Ammon's horn (tissue), 1 donor: ENCODE data around the gene RXFP1.

ENCODE experiments used
- DNase-seq: peaks from one replicate; pipeline ENCODE4 v3.0.0-alpha.2; 2016; ENCODE audit warnings: low spot score

The RXFP1 gene

GRCh38 chr4:158541506-158541905 is 19.8 kb downstream of the RXFP1 start:
- no peak for DNase-seq

DNA sequence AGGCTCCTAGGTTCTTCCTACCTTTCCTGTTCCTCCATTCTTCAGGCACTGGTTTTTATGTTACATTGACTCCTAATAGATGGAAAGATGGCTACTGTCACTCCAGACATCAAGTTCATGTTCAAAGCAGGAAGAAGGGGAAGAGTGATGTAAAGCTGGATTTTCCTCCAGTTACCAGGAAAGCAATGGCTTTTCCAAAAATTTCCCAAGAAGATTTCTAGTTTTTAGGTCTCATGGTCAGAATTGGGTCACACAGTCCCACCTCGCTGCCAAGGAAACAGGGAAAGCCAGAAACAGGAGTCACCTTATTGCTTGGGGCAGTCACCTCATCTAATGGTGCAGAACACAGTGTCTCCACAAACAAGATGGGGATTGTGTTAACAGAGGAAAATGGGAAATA is 21.5 kb downstream of the RXFP1 start:
- DNase-seq: no peak

DNA sequence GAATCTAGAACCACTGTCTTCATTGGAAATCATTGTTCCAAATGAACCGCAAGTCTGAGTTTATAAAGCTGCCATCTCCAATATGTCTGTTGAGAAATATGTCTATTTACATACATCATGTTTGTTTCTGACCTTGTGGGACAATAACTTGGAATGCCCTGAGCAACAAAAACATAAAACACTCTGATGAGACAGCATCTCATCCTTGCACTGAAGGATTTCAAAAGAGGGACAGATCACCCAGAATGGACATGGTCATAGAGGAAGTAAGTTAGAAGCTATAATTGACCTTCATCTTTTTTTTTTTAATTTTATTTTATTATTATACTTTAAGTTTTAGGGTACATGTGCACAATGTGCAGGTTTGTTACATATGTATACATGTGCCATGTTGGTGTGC is 22.5 kb downstream of the RXFP1 start:
- DNase-seq: no peak

DNA sequence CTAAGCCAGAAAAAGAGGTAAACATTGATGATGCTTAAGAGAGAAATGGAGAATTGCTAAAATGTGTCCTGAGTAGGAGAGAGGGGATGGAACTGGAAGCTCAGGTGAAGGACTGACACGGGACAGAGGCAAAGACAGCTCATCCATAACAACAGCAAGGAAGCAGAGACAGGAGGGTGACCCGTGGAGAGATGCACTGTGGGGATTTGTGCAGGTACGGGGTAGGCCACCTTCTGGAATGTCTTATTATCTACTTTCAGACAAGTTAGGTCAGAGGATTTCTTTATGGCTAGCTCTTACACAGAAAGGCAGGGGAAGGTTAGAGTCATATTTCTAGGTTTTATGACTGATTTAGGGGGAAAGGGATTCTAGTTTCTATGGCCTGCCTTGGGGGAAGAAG is 31.7 kb downstream of the RXFP1 start:
- DNase-seq: no peak

GRCh38 chr4:158560284-158560683 is 38.6 kb downstream of the RXFP1 start:
- DNase-seq: no peak

GRCh38 chr4:158566860-158567259 is 45.2 kb downstream of the RXFP1 start:
- no peak for DNase-seq

- DNase-seq: no peak
Observed at GRCh38 chr4:158571736-158572135, 50.1 kb downstream of the RXFP1 start.

DNA sequence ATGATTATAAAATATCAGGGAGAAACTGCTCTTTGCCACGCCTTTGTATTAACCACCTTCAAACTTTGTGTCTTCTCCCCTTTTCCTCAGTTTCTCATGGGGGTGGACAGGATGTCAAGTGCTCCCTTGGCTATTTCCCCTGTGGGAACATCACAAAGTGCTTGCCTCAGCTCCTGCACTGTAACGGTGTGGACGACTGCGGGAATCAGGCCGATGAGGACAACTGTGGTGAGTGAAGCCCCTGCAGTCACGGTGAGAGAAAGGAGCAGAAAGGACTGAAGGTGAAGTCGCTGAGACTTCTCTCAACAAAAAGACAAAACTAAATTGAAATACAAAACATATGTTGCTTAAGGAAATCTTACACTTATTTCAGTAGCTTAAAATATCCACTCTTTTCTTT is 50.9 kb downstream of the RXFP1 start:
- no peak for DNase-seq

- DNase-seq: no peak
Observed at GRCh38 chr4:158578476-158578875, 56.8 kb downstream of the RXFP1 start.

GRCh38 chr4:158580064-158580463 is 58.4 kb downstream of the RXFP1 start:
- DNase-seq: no peak

DNA sequence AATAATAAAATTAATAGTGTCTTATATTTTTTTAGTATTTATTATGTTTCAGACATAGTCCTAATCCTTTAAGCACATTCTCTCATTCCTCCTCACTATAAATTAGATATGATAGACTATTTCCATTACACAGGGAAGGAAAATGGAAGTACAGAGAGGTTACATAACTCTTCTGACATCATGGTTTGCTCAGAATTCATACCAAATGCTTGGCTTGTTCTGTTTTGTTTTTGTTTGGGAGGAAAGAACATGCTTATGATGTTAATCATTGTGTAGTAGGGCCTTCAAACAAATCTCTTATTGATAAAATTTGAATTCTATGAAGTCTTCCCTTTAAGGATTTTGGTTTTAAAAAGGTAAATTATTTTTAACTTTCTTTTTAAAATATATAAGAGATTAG is 59.5 kb downstream of the RXFP1 start:
- DNase-seq: no peak

- no peak for DNase-seq
Observed at GRCh38 chr4:158586881-158587280, 65.2 kb downstream of the RXFP1 start.

DNA sequence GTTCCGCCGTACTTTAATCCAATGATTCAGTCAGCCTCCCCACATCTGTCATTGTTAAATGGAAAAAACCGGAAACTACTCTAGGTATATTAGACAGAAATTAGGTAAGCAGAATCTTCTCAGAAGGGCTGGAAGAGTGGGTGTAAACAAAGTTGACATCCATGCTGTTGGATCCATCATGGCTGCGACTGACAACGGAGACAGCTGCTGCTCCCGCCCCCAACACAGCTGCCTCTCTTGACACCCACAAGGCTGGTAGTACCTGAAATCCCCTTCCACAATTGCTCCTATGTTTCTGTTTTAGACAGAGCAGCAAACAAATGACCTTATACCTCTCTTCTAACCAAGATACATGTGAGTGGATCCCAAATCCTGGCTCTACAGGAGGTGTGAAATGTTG is 66.6 kb downstream of the RXFP1 start:
- no peak for DNase-seq

GRCh38 chr4:158588777-158589176 is 67.1 kb downstream of the RXFP1 start:
- no peak for DNase-seq

DNA sequence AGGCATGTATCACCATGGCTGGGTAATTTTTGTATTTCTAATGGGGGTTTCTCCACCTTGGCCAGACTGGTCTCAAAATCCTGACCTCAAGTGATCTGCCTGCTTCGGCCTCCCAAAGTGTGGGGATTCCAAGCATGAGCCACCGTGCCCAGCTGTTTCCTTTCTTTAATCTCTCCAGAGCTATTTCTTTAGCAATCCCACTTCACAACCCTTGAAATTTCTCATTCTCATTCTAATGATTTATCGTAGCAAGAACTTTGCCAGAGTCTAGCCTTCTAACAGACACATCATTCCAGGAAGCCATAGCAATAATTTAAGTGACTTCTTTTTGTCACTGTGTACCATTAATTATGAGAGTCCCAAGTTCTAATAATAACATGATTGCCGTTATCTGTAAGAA is 68.6 kb downstream of the RXFP1 start:
- DNase-seq: no peak

DNA sequence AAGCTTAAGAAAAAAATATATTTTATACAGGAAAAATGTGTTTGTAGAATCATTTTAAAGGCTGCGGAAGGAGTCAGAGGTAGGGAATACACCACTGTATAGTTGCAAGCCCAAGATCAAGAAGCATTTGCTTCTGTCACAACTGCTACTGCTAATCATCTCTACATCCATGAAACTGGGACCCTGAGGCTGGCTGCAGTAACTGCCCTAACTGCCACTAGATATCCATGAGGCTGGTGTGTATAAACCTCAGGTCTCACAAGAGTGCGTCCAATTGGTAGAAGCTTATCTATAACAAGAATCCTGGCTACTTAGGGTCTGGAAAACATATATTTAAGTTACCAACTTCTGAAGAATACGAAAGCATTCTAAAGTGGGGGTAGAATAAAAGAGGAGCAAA is 69.1 kb downstream of the RXFP1 start:
- DNase-seq: no peak

- no peak for DNase-seq
Observed at GRCh38 chr4:158597879-158598596, 76.4 kb downstream of the RXFP1 start.

DNA sequence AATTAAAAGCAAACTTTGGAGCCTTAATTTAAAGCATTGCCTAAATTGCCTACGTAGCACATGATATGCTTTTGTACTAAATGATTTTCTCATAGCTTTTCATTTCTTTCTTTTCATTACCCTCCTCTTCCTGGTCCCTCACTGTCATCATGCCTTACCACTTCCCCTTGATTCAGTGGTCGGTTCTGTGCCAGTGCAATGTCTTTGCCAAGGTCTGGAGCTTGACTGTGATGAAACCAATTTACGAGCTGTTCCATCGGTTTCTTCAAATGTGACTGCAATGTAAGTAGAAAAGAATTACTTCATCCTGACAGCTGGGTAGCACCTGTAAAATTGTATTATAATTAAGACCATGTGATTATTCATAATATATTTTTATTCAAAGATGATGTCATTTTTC is 77.5 kb downstream of the RXFP1 start:
- no peak for DNase-seq

DNA sequence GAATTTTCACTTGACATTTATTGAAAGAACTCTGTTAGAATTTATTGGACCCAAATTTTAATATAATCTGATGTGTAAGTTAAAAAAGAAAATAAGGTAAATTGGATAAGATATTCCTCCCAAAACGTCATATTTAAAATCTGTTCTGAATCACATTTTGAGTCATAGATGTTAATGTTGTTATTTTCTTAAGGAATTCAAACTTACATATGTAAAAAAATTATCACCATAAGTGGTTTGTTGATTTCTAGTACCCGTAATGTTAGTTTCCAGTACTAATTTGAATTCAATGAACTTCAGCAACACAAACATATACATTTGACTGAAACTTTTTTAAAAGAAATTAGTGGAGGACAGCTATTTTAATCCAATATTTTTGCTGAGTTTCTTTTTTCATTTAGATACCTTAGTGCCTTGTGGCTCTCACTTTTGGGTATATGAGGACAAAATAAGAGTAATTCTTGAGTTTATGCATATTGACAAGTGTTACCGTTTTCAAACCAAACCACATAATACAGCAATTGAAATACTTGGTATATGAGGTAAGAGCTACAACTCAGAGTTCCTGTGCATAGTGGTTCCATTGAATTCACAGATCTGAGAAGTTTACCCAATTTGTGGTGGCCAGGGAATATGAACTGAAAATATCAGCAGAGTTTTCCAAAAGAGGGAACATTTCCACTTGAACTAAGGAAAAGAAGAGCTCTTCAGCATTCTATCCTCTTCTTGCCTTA is 78.2 kb downstream of the RXFP1 start:
- no peak for DNase-seq

DNA sequence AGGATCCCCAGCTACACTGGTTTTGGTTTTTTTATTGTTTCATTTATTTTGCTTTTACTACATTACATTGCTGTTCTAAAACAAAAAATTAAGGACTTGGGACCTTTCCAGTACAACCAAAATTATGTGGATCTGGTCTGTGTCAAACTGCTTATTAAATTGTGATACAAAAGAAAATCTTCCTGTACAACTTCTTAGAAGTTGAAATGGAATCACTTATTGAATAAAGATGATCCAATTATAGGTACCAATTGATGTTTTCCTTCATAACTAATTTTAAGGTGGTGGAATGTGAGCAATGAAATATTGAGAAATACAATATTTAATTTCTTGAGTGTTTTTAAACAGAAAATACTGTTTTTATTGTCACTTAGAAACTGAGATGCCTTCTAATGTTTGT is 82.7 kb downstream of the RXFP1 start:
- no peak for DNase-seq

DNA sequence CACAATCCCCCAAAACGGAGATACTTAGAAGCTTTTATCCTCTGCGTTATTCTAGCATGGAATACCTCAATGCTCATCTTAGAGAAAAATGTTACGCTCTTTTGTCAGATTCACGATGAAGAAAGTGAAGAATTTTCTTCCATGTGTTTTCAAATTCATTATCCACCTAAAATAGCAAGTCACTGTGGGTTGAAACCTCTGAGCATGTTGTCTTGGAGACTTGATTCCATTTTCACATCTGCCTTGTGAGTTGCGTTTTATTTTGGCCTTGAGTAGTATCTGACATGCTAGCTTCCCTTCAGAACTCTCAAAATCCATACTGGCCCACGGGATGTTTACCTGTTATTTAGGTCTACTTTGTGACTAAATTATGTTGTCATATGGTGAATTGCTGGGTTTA is 83.7 kb downstream of the RXFP1 start:
- no peak for DNase-seq

DNA sequence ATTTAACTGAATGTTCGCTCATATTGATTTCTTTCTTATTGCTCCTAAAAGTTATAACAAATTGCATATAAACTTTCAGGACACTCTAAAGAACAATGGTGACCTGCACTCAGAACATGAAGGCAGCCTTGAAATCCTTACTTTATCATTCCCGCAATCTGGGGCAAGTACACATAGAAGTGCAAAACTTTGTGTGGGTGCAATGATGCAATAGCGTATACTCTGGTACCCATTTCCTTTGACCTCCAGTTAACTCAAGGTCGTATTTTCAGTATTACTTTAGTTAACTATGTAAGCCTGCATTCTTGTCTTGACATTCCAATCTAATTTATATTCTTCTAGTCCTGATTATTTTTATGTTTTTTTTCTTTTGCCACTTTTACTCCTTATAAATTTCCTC is 85.3 kb downstream of the RXFP1 start:
- DNase-seq: no peak

GRCh38 chr4:158609116-158609515 is 87.4 kb downstream of the RXFP1 start:
- no peak for DNase-seq

DNA sequence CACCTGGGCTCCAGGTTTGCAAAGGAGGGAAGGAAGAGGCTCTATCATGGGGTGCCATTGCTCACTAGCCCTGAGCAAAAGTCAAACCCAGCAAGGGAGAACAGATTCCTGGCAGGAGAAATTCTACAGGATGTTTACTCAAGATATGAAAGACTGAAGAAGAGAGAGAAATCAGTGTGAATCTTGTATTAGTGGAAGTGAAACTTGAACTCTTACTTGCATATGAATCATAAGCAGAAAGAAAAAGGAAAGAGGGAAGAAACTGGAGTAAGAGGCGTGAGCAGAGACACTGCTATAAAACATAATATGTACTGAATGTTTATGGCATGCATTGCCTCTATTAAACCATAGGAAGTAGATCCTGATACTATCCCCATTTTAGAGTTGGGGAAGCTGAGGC is 89.1 kb downstream of the RXFP1 start:
- DNase-seq: no peak
